HUDEP-2 (cell line): ENCODE measurements around the gene HSPA12B.

Experiments used
- DNase-seq, 76 experiments: peaks; one replicate each; lab custom pipeline; 2025; ENCODE audit not compliant: unreplicated experiment in 76 of 76; lab: John Stamatoyannopoulos, UW

HSPA12B gene

GRCh38 chr20:3704087-3704486 is 28.4 kb upstream of the HSPA12B start:
- no peak for DNase-seq

- no peak for DNase-seq
Observed at GRCh38 chr20:3705491-3705969, 27.0 kb upstream of the HSPA12B start.

- DNase-seq = no peak
Observed at GRCh38 chr20:3705970-3706739, 26.3 kb upstream of the HSPA12B start.

GRCh38 chr20:3706774-3707507 is 25.5 kb upstream of the HSPA12B start:
- peak in 1 of 76 experiments; percentile 4 for DNase-seq

GRCh38 chr20:3707508-3707899 is 25.0 kb upstream of the HSPA12B start:
- DNase-seq = no peak

GRCh38 chr20:3710011-3710466 is 22.4 kb upstream of the HSPA12B start:
- DNase-seq = no peak

GRCh38 chr20:3710703-3711483 is 21.6 kb upstream of the HSPA12B start:
- peak in 55 of 76 experiments; percentile 3 to 81 (median 51) for DNase-seq

- no peak for DNase-seq
Observed at GRCh38 chr20:3711484-3711941, 21.0 kb upstream of the HSPA12B start.

GRCh38 chr20:3712279-3712873 is 20.1 kb upstream of the HSPA12B start, which contains the start of gene SIGLEC1:
Gene SIGLEC1 (minus strand): TSS chr20:3712600. CDS start chr20:3707128, 5,472 bp downstream.
- no peak for DNase-seq

- no peak for DNase-seq
Observed at GRCh38 chr20:3714092-3714491, 18.4 kb upstream of the HSPA12B start.

- DNase-seq = peak in 56 of 76 experiments; percentile 2 to 60 (median 31)
Observed at GRCh38 chr20:3716195-3716834, 16.2 kb upstream of the HSPA12B start.

GRCh38 chr20:3719046-3719445 is 13.4 kb upstream of the HSPA12B start:
- no peak for DNase-seq

GRCh38 chr20:3720068-3720467 is 12.4 kb upstream of the HSPA12B start:
- DNase-seq = no peak

- no peak for DNase-seq
Observed at GRCh38 chr20:3720626-3721025, 11.9 kb upstream of the HSPA12B start.

GRCh38 chr20:3721912-3722311 is 10.6 kb upstream of the HSPA12B start:
- DNase-seq = no peak

GRCh38 chr20:3723284-3723683 is 9.2 kb upstream of the HSPA12B start:
- DNase-seq = no peak

- no peak for DNase-seq
Observed at GRCh38 chr20:3724356-3724755, 8.1 kb upstream of the HSPA12B start.

GRCh38 chr20:3727401-3728021 is 5.0 kb upstream of the HSPA12B start:
- no peak for DNase-seq

GRCh38 chr20:3728354-3728753 is 4.1 kb upstream of the HSPA12B start:
- no peak for DNase-seq
